HCT116 (cell line): ENCODE data around the gene ATRIP.

Experiments used
- CBX3 ChIP-seq: IDR thresholded peaks from 2 replicates; pipeline ENCODE4 v1.6.1; 2012; ENCODE audit warnings: low read depth
- EZH2 ChIP-seq: fragments of 200-600 bp; sonication (generic); IDR thresholded peaks from 2 replicates; pipeline ENCODE4 v1.6.1; 2017; ENCODE audit warnings: antibody characterized with exemption, mixed run types
- POLR2AphosphoS5 ChIP-seq: IDR thresholded peaks from 2 replicates; pipeline ENCODE4 v1.6.1; 2011; ENCODE audit warnings: mild to moderate bottlenecking, low read depth, low read length, moderate library complexity
- SP1 ChIP-seq: IDR thresholded peaks from 2 replicates; pipeline ENCODE4 v1.6.1; 2012; ENCODE audit warnings: low read depth
- TCF7L2 ChIP-seq: IDR thresholded peaks from 2 replicates; pipeline ENCODE4 v1.7.0; 2011; ENCODE audit warnings: borderline replicate concordance, inconsistent platforms; ENCODE audit not compliant: insufficient read depth, insufficient read length; ENCODE audit errors: extremely low read depth
- TF ChIP-seq, protein P1 (sequence below), 3 experiments: fragments of 200-600 bp in 1 of 3; sonication (generic) in 1 of 3; IDR thresholded peaks in 2 of 3; conservative IDR thresholded peaks in 1 of 3; 2 replicates each; pipeline ENCODE4 v1.5.1; 2012 to 2017; ENCODE audit warnings: low read depth in 2 of 3, low read length in 2 of 3, antibody characterized with exemption in 1 of 3, borderline replicate concordance in 1 of 3, control low read depth in 1 of 3, mild to moderate bottlenecking in 1 of 3, mixed read lengths in 1 of 3, mixed run types in 1 of 3, moderate library complexity in 1 of 3; ENCODE audit not compliant: insufficient read depth in 1 of 3
- TF ChIP-seq, protein P2 (sequence below): IDR thresholded peaks from 2 replicates; pipeline ENCODE4 v1.6.1; 2012
- TF ChIP-seq, protein P3 (sequence below): IDR thresholded peaks from 2 replicates; pipeline ENCODE4 v1.6.1; 2012; ENCODE audit warnings: low read depth
- TF ChIP-seq, protein P4 (sequence below): IDR thresholded peaks from 2 replicates; pipeline ENCODE4 v1.6.1; 2012

DNA sequence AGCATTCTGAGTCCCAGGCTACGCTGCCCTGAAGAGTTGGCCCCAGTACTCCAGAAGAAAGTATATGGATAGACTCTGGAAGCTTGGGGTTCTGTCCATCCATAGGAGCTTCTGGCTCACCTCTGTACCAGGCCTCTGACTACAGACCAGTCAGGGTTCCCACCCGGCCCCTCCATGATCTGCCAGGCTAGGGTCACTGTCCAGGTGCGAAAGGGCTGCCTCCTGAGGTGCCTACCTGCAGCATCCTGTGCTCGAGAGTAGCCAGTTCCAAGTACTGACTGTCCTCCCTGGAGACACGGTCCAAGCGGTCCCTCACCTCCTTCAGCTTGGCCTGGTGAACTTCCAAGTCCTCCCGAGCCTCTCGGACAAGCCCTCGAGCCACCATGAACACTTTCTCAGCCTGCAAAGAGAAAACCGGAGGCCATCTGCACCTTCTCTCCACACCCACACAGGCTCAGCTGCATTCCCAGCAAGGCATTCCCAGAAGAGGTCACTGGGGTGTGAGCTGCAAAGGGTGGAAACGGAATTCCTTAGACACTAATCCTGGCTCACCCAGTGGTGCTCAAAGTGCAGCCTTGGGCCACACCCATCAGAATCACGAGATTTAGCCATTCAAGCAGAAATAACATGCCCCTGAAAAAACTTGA, 12.9 kb upstream of the ATRIP start:
- TF ChIP-seq, protein P1, sequence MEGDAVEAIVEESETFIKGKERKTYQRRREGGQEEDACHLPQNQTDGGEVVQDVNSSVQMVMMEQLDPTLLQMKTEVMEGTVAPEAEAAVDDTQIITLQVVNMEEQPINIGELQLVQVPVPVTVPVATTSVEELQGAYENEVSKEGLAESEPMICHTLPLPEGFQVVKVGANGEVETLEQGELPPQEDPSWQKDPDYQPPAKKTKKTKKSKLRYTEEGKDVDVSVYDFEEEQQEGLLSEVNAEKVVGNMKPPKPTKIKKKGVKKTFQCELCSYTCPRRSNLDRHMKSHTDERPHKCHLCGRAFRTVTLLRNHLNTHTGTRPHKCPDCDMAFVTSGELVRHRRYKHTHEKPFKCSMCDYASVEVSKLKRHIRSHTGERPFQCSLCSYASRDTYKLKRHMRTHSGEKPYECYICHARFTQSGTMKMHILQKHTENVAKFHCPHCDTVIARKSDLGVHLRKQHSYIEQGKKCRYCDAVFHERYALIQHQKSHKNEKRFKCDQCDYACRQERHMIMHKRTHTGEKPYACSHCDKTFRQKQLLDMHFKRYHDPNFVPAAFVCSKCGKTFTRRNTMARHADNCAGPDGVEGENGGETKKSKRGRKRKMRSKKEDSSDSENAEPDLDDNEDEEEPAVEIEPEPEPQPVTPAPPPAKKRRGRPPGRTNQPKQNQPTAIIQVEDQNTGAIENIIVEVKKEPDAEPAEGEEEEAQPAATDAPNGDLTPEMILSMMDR (IDR thresholded peaks at IDR 0.05 in 2 of 3, conservative IDR thresholded peaks at IDR 0.05 in 1 of 3; ENCODE audit: borderline replicate concordance in 1 of 3, insufficient read depth in 1 of 3, low read depth in 2 of 3, low read length in 2 of 3), result no peak
- TF ChIP-seq POLR2AphosphoS5 (no peak), EZH2 (no peak), SP1 (no peak), TCF7L2 (no peak), CBX3 (no peak)
- TF ChIP-seq, protein P2, sequence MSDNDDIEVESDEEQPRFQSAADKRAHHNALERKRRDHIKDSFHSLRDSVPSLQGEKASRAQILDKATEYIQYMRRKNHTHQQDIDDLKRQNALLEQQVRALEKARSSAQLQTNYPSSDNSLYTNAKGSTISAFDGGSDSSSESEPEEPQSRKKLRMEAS, result no peak
- TF ChIP-seq, protein P3, sequence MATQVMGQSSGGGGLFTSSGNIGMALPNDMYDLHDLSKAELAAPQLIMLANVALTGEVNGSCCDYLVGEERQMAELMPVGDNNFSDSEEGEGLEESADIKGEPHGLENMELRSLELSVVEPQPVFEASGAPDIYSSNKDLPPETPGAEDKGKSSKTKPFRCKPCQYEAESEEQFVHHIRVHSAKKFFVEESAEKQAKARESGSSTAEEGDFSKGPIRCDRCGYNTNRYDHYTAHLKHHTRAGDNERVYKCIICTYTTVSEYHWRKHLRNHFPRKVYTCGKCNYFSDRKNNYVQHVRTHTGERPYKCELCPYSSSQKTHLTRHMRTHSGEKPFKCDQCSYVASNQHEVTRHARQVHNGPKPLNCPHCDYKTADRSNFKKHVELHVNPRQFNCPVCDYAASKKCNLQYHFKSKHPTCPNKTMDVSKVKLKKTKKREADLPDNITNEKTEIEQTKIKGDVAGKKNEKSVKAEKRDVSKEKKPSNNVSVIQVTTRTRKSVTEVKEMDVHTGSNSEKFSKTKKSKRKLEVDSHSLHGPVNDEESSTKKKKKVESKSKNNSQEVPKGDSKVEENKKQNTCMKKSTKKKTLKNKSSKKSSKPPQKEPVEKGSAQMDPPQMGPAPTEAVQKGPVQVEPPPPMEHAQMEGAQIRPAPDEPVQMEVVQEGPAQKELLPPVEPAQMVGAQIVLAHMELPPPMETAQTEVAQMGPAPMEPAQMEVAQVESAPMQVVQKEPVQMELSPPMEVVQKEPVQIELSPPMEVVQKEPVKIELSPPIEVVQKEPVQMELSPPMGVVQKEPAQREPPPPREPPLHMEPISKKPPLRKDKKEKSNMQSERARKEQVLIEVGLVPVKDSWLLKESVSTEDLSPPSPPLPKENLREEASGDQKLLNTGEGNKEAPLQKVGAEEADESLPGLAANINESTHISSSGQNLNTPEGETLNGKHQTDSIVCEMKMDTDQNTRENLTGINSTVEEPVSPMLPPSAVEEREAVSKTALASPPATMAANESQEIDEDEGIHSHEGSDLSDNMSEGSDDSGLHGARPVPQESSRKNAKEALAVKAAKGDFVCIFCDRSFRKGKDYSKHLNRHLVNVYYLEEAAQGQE, result no peak
- TF ChIP-seq, protein P4, sequence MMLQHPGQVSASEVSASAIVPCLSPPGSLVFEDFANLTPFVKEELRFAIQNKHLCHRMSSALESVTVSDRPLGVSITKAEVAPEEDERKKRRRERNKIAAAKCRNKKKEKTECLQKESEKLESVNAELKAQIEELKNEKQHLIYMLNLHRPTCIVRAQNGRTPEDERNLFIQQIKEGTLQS, result no peak
